B cell (primary cell): ENCODE measurements around the gene FRMD4A.

Source experiments
- EZH2 ChIP-seq: IDR thresholded peaks from 2 replicates; pipeline ENCODE4 v1.6.1; 2012; ENCODE audit warnings: borderline replicate concordance, low read depth, mild to moderate bottlenecking, moderate library complexity, low read length; ENCODE audit not compliant: insufficient read depth, poor library complexity, severe bottlenecking
- TF ChIP-seq, protein P1 (sequence below): fragments of 200-600 bp; IDR thresholded peaks from one replicate; pipeline ENCODE4 v1.8.0; 2022; ENCODE audit warnings: antibody characterized with exemption, mild to moderate bottlenecking

DNA sequence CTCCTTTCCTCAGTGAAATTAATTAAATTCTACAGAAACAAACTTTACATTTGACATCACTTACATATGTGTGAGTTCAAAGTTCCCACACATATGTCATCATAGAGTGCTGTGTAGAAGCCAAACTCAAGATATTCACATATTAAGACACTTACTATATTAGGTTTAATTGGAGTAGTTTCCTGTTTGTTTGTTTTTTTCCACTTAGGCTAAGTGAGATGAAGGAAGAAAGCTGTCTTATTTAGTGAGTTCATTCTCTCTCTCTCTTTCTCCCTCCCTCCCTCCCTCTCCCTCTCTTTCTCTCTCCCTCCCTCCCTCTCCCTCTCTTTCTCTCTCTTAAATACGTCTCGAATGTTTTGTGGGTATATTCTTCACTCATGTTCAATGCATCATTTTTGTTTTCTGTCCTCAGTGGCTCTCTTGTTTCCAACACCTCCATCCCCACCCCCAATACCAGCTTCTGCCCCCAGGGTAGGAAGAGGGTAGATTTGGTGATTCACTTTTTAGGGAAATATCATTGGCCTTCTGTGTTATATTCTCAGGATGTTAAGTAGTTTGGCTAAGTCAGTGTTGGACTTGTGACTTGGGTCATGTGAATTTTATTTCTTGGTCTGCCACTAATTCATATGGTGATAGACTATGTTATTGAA, 262.0 kb downstream of the FRMD4A start:
- TF ChIP-seq, protein P1, sequence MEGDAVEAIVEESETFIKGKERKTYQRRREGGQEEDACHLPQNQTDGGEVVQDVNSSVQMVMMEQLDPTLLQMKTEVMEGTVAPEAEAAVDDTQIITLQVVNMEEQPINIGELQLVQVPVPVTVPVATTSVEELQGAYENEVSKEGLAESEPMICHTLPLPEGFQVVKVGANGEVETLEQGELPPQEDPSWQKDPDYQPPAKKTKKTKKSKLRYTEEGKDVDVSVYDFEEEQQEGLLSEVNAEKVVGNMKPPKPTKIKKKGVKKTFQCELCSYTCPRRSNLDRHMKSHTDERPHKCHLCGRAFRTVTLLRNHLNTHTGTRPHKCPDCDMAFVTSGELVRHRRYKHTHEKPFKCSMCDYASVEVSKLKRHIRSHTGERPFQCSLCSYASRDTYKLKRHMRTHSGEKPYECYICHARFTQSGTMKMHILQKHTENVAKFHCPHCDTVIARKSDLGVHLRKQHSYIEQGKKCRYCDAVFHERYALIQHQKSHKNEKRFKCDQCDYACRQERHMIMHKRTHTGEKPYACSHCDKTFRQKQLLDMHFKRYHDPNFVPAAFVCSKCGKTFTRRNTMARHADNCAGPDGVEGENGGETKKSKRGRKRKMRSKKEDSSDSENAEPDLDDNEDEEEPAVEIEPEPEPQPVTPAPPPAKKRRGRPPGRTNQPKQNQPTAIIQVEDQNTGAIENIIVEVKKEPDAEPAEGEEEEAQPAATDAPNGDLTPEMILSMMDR, result no peak
- no peak for TF ChIP-seq EZH2
